ENCODE results near the gene C1orf53.
A peak's percentile ranks its signal among the peaks of the same experiment; 100 is the strongest.
"Not testable (repeated sequence)": the region's sequence is repeated elsewhere in the genome, so short reads cannot be mapped to it uniquely, and the experiment has no call there.

C1orf53 gene

DNA sequence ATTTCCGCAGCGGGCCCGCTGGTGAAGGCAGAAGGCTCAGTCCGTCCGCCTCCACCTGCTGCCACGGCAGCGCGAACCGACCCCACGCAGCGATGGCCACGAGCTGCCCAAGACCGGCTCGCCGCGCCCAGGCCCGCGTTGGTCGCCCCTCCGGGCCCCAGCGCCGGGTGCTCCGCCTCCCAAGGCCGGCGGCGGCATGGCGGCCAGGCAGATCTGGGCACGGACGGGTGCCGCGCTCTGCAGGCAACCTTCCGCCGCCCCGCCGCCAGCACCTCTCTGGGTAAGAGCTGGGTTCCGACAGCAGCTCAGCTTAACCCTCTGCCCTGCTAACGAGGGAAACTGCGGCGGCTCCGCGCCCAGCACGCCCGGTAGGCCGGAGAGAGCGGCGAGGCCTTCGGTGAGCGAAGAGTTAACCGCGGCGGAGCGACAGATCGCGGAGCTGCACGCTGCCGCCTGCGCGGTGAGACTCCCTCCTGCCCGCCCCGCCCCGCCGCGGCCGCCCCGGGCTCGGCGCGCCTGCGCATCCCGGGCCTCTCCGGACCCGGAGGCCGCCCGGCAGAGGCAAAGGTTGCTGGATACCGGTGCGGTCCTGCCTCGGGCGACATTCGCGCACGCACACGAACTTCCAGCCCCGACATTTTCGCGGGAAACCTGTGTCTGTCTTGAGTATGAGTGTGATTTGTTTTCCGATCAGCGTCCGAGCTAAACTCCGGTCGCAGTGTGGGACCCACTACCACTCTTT is at the start of gene C1orf53:
C1orf53 (plus strand) TSS at position 177 of the 742 bp plus-strand sequence; CDS start at position 197, 20 bp downstream.
- TF ChIP-seq, protein P1, sequence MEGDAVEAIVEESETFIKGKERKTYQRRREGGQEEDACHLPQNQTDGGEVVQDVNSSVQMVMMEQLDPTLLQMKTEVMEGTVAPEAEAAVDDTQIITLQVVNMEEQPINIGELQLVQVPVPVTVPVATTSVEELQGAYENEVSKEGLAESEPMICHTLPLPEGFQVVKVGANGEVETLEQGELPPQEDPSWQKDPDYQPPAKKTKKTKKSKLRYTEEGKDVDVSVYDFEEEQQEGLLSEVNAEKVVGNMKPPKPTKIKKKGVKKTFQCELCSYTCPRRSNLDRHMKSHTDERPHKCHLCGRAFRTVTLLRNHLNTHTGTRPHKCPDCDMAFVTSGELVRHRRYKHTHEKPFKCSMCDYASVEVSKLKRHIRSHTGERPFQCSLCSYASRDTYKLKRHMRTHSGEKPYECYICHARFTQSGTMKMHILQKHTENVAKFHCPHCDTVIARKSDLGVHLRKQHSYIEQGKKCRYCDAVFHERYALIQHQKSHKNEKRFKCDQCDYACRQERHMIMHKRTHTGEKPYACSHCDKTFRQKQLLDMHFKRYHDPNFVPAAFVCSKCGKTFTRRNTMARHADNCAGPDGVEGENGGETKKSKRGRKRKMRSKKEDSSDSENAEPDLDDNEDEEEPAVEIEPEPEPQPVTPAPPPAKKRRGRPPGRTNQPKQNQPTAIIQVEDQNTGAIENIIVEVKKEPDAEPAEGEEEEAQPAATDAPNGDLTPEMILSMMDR (conservative IDR thresholded peaks at IDR 0.05) = no peak
- peak; percentile 98 for TF ChIP-seq ZFX (IDR thresholded peaks at IDR 0.05)
- H3K27ac ChIP-seq = peak within 1 kb of the TSS; percentile 98

DNA sequence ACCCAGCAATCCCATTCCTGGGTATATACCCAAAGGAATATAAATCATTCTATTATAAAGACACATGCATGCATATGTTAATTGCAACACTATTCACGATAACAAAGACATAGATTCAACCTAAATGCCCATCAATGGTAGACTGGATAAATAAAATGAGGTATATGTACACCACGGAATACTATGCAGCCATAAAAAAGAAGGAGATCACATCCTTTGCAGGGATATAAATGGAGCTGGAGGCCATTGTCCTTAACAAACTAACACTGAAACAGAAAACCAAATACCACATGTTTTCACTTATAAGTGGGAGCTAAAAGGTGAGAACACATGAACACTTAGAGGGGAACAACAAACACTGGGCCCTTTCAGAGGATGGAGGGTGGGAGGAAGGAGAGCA is 46.7 kb upstream of the C1orf53 start:
- H3K27ac ChIP-seq = not testable (repeated sequence)

DNA sequence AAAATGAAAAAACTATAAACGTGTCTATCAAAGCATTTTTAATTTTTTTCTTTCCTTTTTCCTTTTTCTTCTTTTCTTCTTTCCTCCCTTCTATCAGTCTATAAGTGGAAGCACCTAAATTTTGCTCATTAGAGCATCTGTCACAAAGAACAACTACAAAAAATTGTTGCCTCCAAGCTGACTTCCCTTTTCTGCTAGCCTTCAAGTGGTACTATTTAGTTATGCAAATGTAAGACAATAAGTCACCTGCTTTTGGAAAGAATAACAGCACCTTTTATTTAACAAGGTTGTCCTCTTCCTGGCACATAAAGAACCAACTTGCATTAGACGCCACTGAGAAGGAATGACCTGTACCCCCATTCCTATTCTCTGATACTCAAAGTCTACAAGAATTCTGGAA is 45.0 kb upstream of the C1orf53 start:
- TF ChIP-seq, protein P1 (conservative IDR thresholded peaks at IDR 0.05) = no peak
- TF ChIP-seq ZFX (IDR thresholded peaks at IDR 0.05) = no peak
- H3K27ac ChIP-seq = no peak overlapping the region

DNA sequence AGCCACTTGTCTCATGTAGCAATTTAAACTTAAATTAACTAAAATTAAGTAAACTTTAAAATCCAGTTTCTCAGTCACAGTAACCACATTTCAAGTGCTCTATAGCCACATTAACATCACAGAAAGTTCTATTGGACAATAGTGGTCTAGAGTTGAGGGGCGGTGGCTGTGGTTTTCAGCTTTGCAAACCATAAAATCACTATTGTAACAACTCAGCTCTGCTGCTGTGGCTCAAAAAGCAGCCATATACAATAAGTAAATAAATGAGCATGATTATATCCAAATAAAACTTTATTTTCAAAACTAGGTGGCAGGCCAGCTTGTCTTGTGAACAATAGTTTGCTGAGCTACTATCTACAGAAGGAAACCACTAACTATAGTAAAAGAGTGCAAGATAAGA is 43.4 kb upstream of the C1orf53 start:
- TF ChIP-seq, protein P1 (conservative IDR thresholded peaks at IDR 0.05) = no peak
- no peak for TF ChIP-seq ZFX (IDR thresholded peaks at IDR 0.05)
- no peak overlapping the region for H3K27ac ChIP-seq

DNA sequence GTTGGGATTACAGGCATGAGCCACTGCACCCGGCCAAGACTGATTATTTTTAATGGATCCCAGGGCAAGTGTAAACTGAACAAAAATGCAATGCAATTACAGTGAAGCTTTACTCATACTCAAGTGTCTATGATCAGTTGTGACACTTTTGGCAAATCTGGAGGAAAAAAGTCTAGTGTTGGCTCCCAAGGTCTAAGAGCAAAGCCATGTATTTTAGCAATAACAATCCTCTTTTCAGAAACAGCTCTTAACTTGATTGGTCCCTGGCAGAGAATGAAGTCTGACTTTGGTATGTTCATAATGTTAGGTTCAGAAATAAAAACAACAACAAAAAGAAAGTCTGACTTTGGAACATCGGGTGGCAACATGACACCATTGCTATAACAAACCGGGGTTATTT is 40.2 kb upstream of the C1orf53 start:
- H3K27ac ChIP-seq = no peak overlapping the region
- no peak for TF ChIP-seq ZFX (IDR thresholded peaks at IDR 0.05)
- TF ChIP-seq, protein P1 (conservative IDR thresholded peaks at IDR 0.05) = no peak

DNA sequence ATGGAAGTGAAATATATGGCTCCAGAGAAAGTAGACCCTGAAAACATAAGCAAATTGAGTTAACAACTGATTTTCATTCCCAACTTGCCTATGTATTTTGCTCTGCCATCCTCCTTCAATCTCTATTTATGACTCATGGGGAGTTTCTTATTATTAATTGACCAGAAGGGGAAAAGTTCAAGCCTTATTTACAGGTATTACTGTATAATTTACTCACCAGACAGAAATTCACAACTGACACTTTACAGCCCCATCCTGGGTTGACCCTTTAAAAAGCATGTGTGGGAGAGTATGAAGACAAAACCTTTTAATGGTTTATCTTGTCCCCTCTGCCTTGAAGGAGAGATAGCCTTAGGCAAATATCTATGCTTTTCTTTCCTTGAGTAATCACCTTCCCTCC is 39.8 kb upstream of the C1orf53 start:
- no peak for TF ChIP-seq ZFX (IDR thresholded peaks at IDR 0.05)
- TF ChIP-seq, protein P1 (conservative IDR thresholded peaks at IDR 0.05) = no peak
- H3K27ac ChIP-seq = no peak overlapping the region

DNA sequence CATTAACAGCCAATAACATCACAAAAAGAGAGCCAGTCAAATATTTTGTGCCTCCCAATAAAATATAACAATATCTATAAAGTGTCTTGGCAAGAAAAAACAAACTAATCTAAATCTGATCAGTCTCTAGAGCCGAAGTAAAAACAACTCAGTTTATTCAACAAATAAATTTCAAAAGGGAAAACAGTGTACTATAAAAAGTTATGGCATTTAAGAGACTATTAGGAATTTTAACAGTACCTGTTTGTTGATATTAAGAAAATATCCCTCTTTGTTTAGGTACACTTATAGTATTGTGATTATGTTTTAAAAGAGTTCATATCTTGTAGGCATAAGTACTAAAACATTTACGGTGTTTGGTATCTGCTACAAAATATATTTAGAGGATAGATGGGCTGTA is 36.6 kb upstream of the C1orf53 start:
- TF ChIP-seq, protein P1 (conservative IDR thresholded peaks at IDR 0.05) = no peak
- TF ChIP-seq ZFX (IDR thresholded peaks at IDR 0.05) = no peak
- no peak overlapping the region; the same call in 1 of the 2 replicates for H3K27ac ChIP-seq

Data from C4-2B (cell line).